ENCODE measurements around the gene ADGRV1. TPM values are rescaled to one million over a fixed set of nuclear protein-coding genes. Genes with fewer than 3 reads are reported as not detected.
A peak's percentile ranks its signal among the peaks of the same experiment; 100 is the strongest.

The ADGRV1 gene, protein sequence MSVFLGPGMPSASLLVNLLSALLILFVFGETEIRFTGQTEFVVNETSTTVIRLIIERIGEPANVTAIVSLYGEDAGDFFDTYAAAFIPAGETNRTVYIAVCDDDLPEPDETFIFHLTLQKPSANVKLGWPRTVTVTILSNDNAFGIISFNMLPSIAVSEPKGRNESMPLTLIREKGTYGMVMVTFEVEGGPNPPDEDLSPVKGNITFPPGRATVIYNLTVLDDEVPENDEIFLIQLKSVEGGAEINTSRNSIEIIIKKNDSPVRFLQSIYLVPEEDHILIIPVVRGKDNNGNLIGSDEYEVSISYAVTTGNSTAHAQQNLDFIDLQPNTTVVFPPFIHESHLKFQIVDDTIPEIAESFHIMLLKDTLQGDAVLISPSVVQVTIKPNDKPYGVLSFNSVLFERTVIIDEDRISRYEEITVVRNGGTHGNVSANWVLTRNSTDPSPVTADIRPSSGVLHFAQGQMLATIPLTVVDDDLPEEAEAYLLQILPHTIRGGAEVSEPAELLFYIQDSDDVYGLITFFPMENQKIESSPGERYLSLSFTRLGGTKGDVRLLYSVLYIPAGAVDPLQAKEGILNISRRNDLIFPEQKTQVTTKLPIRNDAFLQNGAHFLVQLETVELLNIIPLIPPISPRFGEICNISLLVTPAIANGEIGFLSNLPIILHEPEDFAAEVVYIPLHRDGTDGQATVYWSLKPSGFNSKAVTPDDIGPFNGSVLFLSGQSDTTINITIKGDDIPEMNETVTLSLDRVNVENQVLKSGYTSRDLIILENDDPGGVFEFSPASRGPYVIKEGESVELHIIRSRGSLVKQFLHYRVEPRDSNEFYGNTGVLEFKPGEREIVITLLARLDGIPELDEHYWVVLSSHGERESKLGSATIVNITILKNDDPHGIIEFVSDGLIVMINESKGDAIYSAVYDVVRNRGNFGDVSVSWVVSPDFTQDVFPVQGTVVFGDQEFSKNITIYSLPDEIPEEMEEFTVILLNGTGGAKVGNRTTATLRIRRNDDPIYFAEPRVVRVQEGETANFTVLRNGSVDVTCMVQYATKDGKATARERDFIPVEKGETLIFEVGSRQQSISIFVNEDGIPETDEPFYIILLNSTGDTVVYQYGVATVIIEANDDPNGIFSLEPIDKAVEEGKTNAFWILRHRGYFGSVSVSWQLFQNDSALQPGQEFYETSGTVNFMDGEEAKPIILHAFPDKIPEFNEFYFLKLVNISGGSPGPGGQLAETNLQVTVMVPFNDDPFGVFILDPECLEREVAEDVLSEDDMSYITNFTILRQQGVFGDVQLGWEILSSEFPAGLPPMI (N-terminal part only)
- under 0.01 and 0.43 TPM in 2 replicates for total RNA-seq

DNA sequence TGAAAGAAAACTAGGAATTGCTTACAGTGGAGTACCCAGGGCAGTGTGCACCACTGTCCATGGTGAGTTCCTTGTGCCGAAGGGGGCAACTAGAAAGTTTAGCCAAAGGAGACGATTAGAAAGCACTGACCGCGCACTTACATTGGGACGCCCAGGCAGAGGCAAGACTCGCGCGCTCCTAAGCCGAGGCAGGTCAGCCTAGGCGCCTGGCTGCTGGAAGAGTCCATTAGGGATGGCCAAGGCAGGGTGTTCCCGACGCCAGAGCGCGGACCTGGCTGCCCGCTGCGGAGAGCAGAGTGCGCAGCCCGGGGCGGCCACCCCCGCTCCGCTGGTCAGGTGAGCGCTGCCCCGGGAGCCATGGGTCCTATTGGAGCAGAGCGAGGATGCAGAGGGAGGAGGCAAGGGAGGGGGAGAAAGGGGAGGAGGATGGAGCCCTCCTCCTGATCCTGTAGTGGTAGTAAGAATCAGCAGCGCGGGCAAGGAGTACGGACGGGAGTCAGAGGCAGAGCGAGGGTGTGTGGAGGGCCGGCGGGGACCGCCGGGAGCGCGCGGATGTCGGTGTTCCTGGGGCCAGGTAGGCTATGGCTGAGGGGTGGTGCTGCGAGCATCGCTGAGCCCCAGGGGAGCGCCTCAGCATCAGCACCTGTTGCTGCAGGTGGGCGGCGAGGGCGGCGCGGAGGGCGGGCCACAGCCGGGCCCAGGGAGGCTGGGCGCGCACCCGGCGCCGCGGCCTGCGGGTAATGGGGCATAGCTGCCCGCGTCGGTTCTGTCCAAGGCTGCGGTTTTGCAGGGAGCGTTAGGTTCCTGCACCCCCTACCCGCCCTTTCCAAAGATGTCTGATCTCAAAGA, at the start of gene ADGRV1:
Gene ADGRV1 (plus strand): TSS at position 454 of the 849 bp plus-strand sequence. CDS start 99 bp downstream, at position 553.
- H3K4me3 ChIP-seq (ENCODE audit: low read depth, low read length), result peak within 1 kb of the TSS; percentile 26
- peak; percentile 34 for DNase-seq (ENCODE audit: low read depth)

DNA sequence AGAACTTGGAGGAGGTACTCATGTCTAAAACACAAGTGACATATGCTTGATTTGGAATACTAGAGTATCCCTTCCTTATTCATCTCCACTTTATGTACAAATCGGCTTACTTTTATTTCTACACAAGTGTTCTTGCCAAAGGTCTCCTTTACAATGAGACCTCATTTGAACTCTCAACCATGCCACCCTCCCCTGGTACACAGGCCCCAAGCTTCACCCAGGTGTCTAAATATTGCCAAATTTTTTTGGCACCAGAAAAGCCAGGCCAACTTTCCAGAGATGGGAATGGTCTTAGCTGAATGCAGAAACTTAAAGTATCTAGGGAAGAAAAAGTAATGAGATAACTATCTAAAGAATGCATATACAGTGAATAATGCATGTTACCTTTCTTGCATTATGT, 48.2 kb upstream of the ADGRV1 start:
- TF ChIP-seq, protein P1, sequence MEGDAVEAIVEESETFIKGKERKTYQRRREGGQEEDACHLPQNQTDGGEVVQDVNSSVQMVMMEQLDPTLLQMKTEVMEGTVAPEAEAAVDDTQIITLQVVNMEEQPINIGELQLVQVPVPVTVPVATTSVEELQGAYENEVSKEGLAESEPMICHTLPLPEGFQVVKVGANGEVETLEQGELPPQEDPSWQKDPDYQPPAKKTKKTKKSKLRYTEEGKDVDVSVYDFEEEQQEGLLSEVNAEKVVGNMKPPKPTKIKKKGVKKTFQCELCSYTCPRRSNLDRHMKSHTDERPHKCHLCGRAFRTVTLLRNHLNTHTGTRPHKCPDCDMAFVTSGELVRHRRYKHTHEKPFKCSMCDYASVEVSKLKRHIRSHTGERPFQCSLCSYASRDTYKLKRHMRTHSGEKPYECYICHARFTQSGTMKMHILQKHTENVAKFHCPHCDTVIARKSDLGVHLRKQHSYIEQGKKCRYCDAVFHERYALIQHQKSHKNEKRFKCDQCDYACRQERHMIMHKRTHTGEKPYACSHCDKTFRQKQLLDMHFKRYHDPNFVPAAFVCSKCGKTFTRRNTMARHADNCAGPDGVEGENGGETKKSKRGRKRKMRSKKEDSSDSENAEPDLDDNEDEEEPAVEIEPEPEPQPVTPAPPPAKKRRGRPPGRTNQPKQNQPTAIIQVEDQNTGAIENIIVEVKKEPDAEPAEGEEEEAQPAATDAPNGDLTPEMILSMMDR (IDR thresholded peaks at IDR 0.05; ENCODE audit: insufficient read depth, low read depth, low read length), result no peak
- H3K4me3 ChIP-seq (ENCODE audit: low read depth, low read length), result no peak overlapping the region
- DNase-seq (ENCODE audit: low read depth), result no peak

More for the DNA sequence above, at the start of gene ADGRV1:
- TF ChIP-seq, protein P1 (IDR thresholded peaks at IDR 0.05; ENCODE audit: insufficient read depth, low read depth, low read length), result no peak

DNA sequence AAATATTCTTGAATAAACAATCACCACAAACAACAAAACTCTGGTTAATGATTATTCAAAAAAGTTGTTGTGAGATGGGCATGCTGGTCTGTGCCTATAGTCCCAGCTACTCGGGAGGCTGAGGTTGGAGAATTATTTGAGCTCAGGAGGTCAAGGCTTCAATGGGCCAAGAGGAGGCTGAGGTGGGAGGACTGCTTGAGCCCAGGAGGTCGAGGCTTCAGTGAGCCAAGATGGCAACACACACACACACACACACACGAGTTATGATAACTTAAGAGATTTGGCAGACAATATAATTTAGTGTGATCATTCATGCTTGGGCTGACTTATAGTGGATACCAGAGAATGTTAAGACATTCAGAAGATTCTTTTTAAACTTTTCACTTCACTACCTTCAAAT, 44.1 kb upstream of the ADGRV1 start:
- TF ChIP-seq, protein P1 (IDR thresholded peaks at IDR 0.05; ENCODE audit: insufficient read depth, low read depth, low read length), result no peak
- DNase-seq (ENCODE audit: low read depth), result no peak
- H3K4me3 ChIP-seq (ENCODE audit: low read depth, low read length), result no peak overlapping the region

DNA sequence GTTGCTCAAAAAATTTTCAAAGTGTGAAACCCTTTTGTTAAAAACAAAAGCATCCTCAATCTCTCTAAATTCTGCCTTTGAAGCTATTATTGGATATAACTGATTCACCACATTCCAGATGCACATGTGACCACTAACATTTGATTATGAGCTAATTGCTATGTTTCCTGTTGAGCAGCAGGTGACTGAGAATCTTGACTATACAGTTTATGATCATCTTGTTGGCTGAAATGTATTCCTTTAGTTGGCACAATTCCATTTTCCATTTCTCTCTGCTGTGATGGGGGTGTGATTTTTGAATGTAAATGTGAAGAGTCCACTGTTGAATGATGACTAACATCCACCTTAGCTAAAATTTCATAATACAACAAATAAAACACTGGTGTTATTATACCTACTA, 39.9 kb upstream of the ADGRV1 start:
- TF ChIP-seq, protein P1 (IDR thresholded peaks at IDR 0.05; ENCODE audit: insufficient read depth, low read depth, low read length), result no peak
- H3K4me3 ChIP-seq (ENCODE audit: low read depth, low read length), result no peak overlapping the region
- DNase-seq (ENCODE audit: low read depth), result no peak

DNA sequence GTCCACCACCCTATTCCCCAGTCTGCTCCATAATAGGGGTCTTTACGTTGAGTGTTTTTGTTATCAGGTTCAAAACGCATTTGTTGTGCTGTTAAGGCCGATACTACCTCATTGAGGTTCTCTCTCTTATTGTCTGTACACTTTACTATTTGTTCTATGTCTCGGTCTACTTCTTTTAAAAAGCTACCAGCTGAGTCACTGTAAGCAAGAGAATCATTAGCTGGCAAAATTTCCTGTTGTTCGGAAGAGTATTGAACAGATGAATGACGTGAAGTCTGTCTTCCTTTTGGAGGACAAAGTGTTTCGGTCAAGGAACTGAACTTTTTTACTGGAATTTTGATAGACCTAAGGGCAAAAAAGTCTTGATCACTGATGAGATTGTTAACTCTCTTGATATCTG, 39.5 kb upstream of the ADGRV1 start:
- DNase-seq (ENCODE audit: low read depth), result no peak
- TF ChIP-seq, protein P1 (IDR thresholded peaks at IDR 0.05; ENCODE audit: insufficient read depth, low read depth, low read length), result no peak
- no peak overlapping the region for H3K4me3 ChIP-seq (ENCODE audit: low read depth, low read length)

All from fibroblast of villous mesenchyme (primary cell).